Mesendoderm (in vitro differentiated cells): ENCODE results near the gene GJA3.

Experiments
- DNase-seq: peaks from one replicate; pipeline ENCODE4 v3.0.0; 2013
- H2AK5ac ChIP-seq: 2 replicates; pipeline ENCODE4 v1.6.1; 2013; ENCODE audit warnings: low read length, inconsistent platforms
- H2BK120ac ChIP-seq: 2 replicates; pipeline ENCODE4 v1.6.1; 2013; ENCODE audit warnings: low read depth, mild to moderate bottlenecking, low read length, moderate library complexity, mixed read lengths
- H2BK15ac ChIP-seq: replicated peaks from 2 replicates; pipeline ENCODE4 v1.6.1; 2013; ENCODE audit warnings: low read depth, mild to moderate bottlenecking, moderate library complexity
- H2BK5ac ChIP-seq: 2 replicates; pipeline ENCODE4 v1.6.1; 2013; ENCODE audit warnings: low read length, inconsistent platforms
- H3K18ac ChIP-seq: 2 replicates; pipeline ENCODE4 v1.6.1; 2013; ENCODE audit warnings: mild to moderate bottlenecking, low read length, mixed read lengths
- H3K23ac ChIP-seq: one replicate; pipeline ENCODE4 v1.6.1; 2013; ENCODE audit warnings: low read length
- H3K27ac ChIP-seq: 2 replicates; pipeline ENCODE4 v1.5.1; 2013; ENCODE audit warnings: low read depth, mild to moderate bottlenecking, inconsistent platforms, low read length, moderate library complexity
- H3K27me3 ChIP-seq: 2 replicates; pipeline ENCODE4 v1.6.1; 2013; ENCODE audit warnings: low read length, control low read depth, mild to moderate bottlenecking, inconsistent platforms; ENCODE audit not compliant: insufficient read depth, poor library complexity
- H3K36me3 ChIP-seq: 2 replicates; pipeline ENCODE4 v1.6.1; 2013; ENCODE audit warnings: low read length, inconsistent platforms; ENCODE audit not compliant: control insufficient read depth, insufficient read depth
- H3K4ac ChIP-seq: one replicate; pipeline ENCODE4 v1.6.1; 2013; ENCODE audit warnings: low read depth, mild to moderate bottlenecking, low read length, moderate library complexity
- H3K4me1 ChIP-seq: 2 replicates; pipeline ENCODE4 v1.6.1; 2013; ENCODE audit warnings: low read depth, low read length, inconsistent platforms; ENCODE audit not compliant: control insufficient read depth
- H3K4me2 ChIP-seq: 2 replicates; pipeline ENCODE4 v1.6.1; 2013; ENCODE audit warnings: low read length
- H3K4me3 ChIP-seq: 2 replicates; pipeline ENCODE4 v1.5.1; 2013; ENCODE audit warnings: mild to moderate bottlenecking, low read length
- H3K56ac ChIP-seq: one replicate; pipeline ENCODE4 v1.6.1; 2013; ENCODE audit warnings: low read length
- H3K79me1 ChIP-seq: 2 replicates; pipeline ENCODE4 v1.6.1; 2013; ENCODE audit warnings: low read length, inconsistent platforms
- H3K79me2 ChIP-seq: 2 replicates; pipeline ENCODE4 v1.6.1; 2013; ENCODE audit warnings: mild to moderate bottlenecking, low read length; ENCODE audit not compliant: control insufficient read depth, insufficient read depth
- H3K9ac ChIP-seq: 2 replicates; pipeline ENCODE4 v1.6.1; 2013; ENCODE audit warnings: low read length, inconsistent platforms
- H4K5ac ChIP-seq: one replicate; pipeline ENCODE4 v1.6.1; 2013; ENCODE audit warnings: low read length
- H4K8ac ChIP-seq: one replicate; pipeline ENCODE4 v1.6.1; 2013; ENCODE audit warnings: low read depth, mild to moderate bottlenecking, control low read depth, low read length, moderate library complexity
- WGBS: extraction: QIAGEN DNeasy Blood & Tissue Kit; methylation state at CpG from one replicate; pipeline ENCODE4 v1.1.7; 2013; ENCODE audit warnings: low lambda C conversion rate, missing lambda C conversion rate; ENCODE audit not compliant: insufficient coverage; ENCODE audit errors: extremely low coverage; 5-methylcytosine and 5-hydroxymethylcytosine counted together

GJA3 gene

GRCh38 chr13:20145521-20145920, 15.3 kb downstream of the GJA3 start:
- Histone ChIP-seq H3K56ac (no peak overlapping the region), H3K4ac (no peak overlapping the region), H2BK5ac (no peak overlapping the region), H3K18ac (no peak overlapping the region), H2AK5ac (no peak overlapping the region), H2BK120ac (no peak overlapping the region), H3K27ac (no peak overlapping the region), H3K4me1 (no peaks in the 10 kb centered on the region), H3K9ac (no peak overlapping the region), H3K4me2 (no peak overlapping the region), H4K5ac (no peak overlapping the region), H3K23ac (no peak overlapping the region), H3K4me3 (no peak overlapping the region), H3K36me3 (no peaks in the 10 kb centered on the region), H3K79me1 (no peaks in the 10 kb centered on the region), H2BK15ac (no peak overlapping the region), H3K79me2 (no peaks in the 10 kb centered on the region), H3K27me3 (no peaks in the 10 kb centered on the region), H4K8ac (no peak overlapping the region)
- DNase-seq = no peak
- WGBS = no CpG with 5 or more reads among the region's 7 CpGs

- no peaks in the 10 kb centered on the region for H3K4me1 ChIP-seq
Measured at GRCh38 chr13:20144141-20144850, 16.6 kb downstream of the GJA3 start.

GRCh38 chr13:20142927-20143480, 17.8 kb downstream of the GJA3 start:
- Histone ChIP-seq H2BK15ac (no peak overlapping the region), H2AK5ac (no peak overlapping the region), H4K5ac (no peak overlapping the region), H3K27me3 (peaks cover 2% of the 10 kb centered on the region), H3K9ac (no peak overlapping the region), H3K23ac (peak overlapping the region; percentile 80), H3K4me3 (no peak overlapping the region), H3K56ac (no peak overlapping the region), H3K18ac (no peak overlapping the region), H2BK120ac (no peak overlapping the region), H3K79me1 (no peaks in the 10 kb centered on the region), H4K8ac (no peak overlapping the region), H3K4ac (no peak overlapping the region), H3K79me2 (no peaks in the 10 kb centered on the region), H3K36me3 (no peaks in the 10 kb centered on the region), H2BK5ac (no peak overlapping the region), H3K4me2 (no peak overlapping the region), H3K27ac (no peak overlapping the region), H3K4me1 (no peaks in the 10 kb centered on the region)
- WGBS = no CpG with 5 or more reads among the region's 30 CpGs
- DNase-seq = no peak

More at GRCh38 chr13:20144141-20144850, 16.6 kb downstream of the GJA3 start:
- H4K5ac ChIP-seq = no peak overlapping the region
- H3K79me2 ChIP-seq = no peaks in the 10 kb centered on the region
- H2BK120ac ChIP-seq = no peak overlapping the region
- no peaks in the 10 kb centered on the region for H3K36me3 ChIP-seq
- no peak overlapping the region for H3K56ac ChIP-seq
- H3K4ac ChIP-seq = no peak overlapping the region
- no peak overlapping the region for H2BK15ac ChIP-seq
- no peak overlapping the region for H3K23ac ChIP-seq
- no peaks in the 10 kb centered on the region for H3K79me1 ChIP-seq
- H2BK5ac ChIP-seq = no peak overlapping the region
- H3K4me2 ChIP-seq = no peak overlapping the region
- no peak overlapping the region for H3K4me3 ChIP-seq
- no CpG with 5 or more reads among the region's 12 CpGs for WGBS
- no peak overlapping the region for H3K27ac ChIP-seq
- DNase-seq = no peak
- no peak overlapping the region for H4K8ac ChIP-seq
- peaks cover 2% of the 10 kb centered on the region for H3K27me3 ChIP-seq
- no peak overlapping the region for H3K18ac ChIP-seq
- H2AK5ac ChIP-seq = no peak overlapping the region
- H3K9ac ChIP-seq = no peak overlapping the region

GRCh38 chr13:20142023-20142926, 18.6 kb downstream of the GJA3 start:
- no CpG with 5 or more reads among the region's 84 CpGs for WGBS
- no peaks in the 10 kb centered on the region for H3K4me1 ChIP-seq
- no peak overlapping the region for H2BK5ac ChIP-seq

GRCh38 chr13:20141238-20142022, 19.4 kb downstream of the GJA3 start:
- H2BK15ac ChIP-seq = no peak overlapping the region
- H2AK5ac ChIP-seq = no peak overlapping the region
- no peak overlapping the region for H3K56ac ChIP-seq
- no peak overlapping the region for H2BK120ac ChIP-seq
- H3K18ac ChIP-seq = no peak overlapping the region
- no peak overlapping the region for H3K27ac ChIP-seq
- no CpG with 5 or more reads among the region's 14 CpGs for WGBS
- DNase-seq = no peak
- H3K36me3 ChIP-seq = no peaks in the 10 kb centered on the region
- no peak overlapping the region for H3K23ac ChIP-seq
- H3K79me2 ChIP-seq = no peaks in the 10 kb centered on the region
- H3K9ac ChIP-seq = no peak overlapping the region
- no peak overlapping the region for H4K5ac ChIP-seq
- H2BK5ac ChIP-seq = no peak overlapping the region
- H3K4me1 ChIP-seq = no peaks in the 10 kb centered on the region
- H4K8ac ChIP-seq = no peak overlapping the region
- no peak overlapping the region for H3K4me2 ChIP-seq
- H3K4ac ChIP-seq = no peak overlapping the region
- peaks cover 2% of the 10 kb centered on the region for H3K27me3 ChIP-seq
- H3K79me1 ChIP-seq = no peaks in the 10 kb centered on the region
- H3K4me3 ChIP-seq = no peak overlapping the region

More at GRCh38 chr13:20142023-20142926, 18.6 kb downstream of the GJA3 start:
- H2AK5ac ChIP-seq = no peak overlapping the region
- H4K8ac ChIP-seq = no peak overlapping the region
- no peak overlapping the region for H3K56ac ChIP-seq
- H3K4ac ChIP-seq = no peak overlapping the region
- no peak overlapping the region for H3K4me3 ChIP-seq
- DNase-seq = no peak
- H2BK120ac ChIP-seq = no peak overlapping the region
- H3K9ac ChIP-seq = no peak overlapping the region
- no peak overlapping the region for H4K5ac ChIP-seq
- H2BK15ac ChIP-seq = no peak overlapping the region
- no peak overlapping the region for H3K27ac ChIP-seq
- H3K36me3 ChIP-seq = no peaks in the 10 kb centered on the region
- H3K79me2 ChIP-seq = no peaks in the 10 kb centered on the region
- H3K23ac ChIP-seq = no peak overlapping the region
- H3K27me3 ChIP-seq = peaks cover 2% of the 10 kb centered on the region
- no peaks in the 10 kb centered on the region for H3K79me1 ChIP-seq
- H3K4me2 ChIP-seq = no peak overlapping the region
- no peak overlapping the region for H3K18ac ChIP-seq
